Measurements from ENCODE around the gene CASP10. TPM values are rescaled to one million over a fixed set of nuclear protein-coding genes. Genes with fewer than 3 reads are reported as not detected.
A peak's percentile ranks its signal among the peaks of the same experiment; 100 is the strongest.

The CASP10 gene
- total RNA-seq, 1 experiment from 2014 or later: 3.9 TPM

DNA sequence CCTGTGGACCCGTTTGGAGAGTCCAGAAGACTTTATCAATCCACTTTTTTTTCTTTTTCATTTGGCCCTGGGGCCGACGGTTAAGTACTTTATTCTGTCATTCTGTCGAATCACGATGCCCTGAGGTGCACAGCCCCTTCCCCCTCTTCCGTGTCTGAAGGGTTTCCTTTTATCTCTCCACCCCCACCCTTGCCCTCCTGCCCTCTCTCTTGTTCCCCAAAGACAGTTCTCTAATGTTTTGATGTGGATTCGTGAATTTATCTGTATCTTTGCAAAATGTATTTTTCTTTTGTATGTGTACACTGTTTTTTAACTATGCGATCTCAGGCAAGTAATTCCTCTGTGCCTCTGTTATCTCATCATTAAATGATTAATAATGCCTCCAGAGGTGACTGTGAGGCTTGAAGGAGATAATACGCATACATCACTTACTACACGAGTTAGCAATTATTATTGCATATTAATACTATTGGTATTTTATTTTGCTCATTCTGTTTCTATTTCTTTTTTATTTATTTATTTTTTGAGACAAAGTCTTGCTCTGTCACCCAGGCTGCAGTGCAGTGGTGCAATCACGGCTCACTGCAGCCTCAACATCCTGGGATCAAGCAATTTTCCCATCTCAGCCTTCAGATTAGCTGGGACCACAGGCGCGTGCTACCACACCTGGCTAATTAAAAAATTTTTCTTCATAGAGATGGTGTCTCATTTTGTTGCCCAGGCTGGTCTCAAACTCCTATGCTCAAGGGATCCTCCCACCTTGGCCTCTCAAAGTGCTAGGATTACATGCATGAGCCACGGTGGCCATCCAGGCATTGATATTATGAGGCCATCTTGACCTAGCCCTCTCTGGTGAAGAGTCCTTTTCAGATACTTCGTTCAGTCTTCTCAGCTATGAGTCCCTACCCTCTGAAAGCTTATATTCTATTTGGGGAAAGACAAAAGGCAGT is 76.0 kb downstream of the CASP10 start:
- no peak for DNase-seq (ENCODE audit: low spot score)

DNA sequence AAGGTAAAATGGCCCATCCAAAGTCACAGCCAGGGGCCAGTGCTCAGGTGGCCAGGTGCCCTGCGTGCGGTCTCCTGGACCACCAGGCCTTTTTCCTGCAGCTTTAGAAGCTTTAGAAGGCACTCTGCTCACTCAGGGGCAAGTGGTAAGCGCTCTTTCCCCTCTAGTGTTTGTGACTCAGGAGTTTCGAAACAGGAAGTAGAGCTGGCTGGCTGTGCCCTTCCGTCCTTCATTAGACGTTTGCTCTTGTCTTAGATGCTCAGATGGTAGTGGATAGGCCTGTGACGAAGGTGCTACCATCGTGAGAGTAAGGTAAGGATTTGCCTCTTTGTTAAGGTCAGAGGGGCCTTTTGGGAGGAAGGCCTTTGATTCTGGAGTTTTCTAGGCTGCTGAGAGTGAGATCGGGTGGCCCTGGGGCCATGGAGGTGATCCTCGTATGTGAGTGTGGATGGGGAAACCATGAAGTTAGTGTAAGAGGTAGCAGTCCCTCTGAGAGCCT is 77.4 kb downstream of the CASP10 start, which contains the start of gene CASP8:
CASP8 (plus strand) TSS at position 235 of the 499 bp plus-strand sequence. CDS start 5,951 bp downstream, outside the sequence.
- peak; percentile 72 for DNase-seq (ENCODE audit: low spot score)

DNA sequence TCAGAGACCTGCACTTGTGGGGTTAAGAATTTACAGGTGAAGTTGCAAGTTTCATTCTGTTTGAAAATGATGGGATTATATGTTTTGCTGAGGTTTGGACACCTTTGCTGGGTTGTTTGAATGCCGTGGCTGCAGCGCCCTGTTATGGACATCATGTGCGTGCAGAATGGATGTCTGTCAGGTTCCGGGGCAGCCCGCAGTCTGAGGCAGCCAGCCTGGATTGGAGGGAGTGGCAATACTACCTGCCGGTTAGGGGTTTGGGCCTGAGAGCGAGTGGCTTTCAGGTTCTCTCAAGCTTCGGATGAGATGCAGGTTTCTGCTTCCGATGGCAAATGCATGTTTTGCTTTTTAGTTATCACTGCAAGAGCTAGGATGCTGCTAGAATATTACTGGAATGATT is 78.5 kb downstream of the CASP10 start:
- no peak for DNase-seq (ENCODE audit: low spot score)

DNA sequence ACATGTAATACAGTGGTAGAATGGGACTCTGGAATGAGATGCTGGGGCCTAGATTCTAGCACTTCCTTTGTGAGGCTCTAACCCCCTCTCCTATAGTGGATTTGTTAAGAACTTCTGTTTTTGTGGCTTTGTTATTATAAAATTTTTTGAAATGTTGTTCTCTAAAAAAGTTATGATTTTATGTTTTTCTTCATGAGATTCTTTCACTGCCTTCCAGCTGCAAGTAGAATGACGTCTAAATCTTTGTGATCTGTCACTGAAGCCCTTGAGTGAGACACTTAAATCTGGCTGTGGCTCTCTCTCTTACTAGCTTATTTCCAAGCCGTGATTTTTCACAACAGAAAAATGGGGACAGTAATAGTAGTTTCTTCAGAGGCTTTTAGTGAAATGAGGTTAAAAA is 79.0 kb downstream of the CASP10 start:
- DNase-seq (ENCODE audit: low spot score): no peak

DNA sequence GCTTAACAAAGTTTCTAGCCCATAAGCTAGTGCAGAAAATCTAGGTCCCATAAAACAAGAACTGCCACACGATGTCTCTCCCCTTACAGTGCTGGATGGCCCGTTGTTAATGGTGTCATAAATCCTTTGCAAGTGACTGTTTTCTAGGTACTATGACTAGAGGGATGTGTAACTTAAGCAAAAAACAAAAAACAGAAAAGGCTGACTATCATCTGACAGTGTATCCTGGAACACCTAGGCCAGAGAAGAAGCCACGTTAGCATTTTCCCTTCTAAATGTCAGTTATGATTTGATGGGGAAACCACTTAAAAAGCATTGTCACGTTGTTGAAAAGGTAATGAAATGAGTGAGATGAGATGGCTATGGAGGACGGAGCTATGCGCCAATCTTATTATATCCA is 79.8 kb downstream of the CASP10 start:
- no peak for DNase-seq (ENCODE audit: low spot score)

DNA sequence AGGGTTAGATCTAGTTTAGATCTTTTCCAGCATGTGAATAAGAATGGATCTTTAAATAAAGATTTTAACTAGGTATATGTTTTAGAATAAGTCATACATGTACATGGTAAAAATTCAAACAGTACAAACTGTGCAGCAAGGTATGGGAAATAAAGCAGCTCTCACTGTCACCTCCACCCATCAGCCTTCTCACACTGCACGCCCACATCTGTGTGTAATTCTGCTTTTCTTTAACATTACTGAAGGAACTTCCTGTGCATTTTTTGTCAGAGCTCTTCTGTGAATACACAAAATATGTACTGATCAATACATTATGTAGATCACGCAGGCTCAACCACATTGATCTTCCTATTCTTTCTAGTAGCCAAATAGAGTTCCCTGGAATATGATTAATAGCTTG is 80.8 kb downstream of the CASP10 start:
- DNase-seq (ENCODE audit: low spot score): no peak

DNA sequence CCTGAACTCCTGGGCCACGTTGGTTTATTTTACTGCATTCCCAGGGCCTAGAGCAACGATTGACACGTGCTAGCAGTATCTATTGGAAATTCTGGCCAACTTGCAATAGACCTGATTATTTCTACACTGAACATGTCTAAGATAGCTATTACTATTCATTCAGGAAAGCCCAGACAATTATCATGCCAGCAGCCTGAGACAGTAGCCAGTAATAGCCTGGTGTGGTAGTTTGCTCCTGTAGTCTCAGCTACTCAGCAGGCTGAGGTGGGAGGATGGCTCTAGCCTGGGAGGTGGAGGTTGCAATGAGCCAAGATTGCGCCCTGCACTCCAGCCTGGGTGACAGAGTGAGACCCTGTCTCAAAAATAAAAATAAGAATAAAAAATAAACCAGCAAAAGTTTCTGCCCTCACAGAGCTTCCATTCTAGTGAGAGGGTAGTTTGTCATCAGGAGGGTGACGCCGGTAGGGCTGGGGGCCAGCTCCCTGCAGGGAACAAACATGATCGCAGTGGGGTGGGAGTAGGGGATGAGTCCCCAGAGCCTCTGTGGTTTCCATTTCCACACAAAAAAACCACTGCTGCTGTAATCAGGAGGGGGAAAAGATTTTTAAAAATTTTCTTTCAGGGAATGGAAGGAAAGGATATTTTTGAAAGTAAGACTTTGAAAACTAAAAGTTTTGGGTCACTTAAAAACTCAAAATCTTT is 81.7 kb downstream of the CASP10 start:
- DNase-seq (ENCODE audit: low spot score): no peak

DNA sequence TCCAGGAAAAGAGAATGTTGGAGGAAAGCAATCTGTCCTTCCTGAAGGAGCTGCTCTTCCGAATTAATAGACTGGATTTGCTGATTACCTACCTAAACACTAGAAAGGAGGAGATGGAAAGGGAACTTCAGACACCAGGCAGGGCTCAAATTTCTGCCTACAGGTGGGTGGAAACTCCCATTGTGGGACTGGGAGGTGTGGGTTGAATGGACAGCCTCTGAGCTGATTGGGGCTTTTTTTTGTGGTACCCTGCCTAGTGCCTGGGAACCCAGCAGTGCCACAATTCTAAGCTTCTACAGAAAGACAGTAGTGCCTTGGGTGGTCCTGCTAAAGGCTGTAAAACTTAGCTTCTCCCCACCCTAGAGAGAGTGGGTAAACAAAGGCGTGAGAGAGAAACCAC is 83.7 kb downstream of the CASP10 start:
- DNase-seq (ENCODE audit: low spot score): no peak

DNA sequence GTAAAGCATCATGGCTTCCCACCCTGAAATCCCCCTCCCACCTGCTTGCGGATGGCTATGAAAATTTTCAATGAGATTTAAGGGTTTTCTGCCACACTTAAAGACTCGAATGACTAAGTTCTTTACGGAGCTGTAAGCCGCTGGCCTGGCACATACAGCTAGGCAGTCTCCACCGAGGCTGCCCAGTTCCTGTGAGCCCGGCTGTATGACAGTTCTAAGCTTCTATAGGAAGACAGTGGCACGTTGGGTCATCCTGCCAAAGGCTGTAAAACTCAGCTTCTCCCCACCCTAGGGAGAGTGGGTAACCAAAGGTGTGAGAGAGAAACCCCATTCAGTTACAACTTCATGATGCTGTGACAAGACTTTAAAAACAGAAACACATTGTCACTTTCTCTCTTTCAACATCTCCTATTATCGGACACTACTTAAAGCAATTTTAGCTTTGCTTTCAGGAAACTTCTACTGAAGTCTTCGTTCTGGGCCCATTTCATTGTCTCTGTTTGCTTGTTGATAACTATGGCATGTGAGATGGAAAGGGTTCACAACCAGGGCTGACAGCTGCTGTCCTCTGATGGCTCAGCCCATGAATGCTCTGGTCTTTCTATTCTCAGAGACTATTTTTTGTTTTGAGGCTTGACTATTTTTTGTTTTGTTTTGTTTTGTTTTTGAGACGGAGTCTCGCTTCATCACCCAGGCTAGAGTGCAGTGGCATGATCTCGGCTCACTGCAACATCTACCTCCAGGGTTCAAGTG is 84.5 kb downstream of the CASP10 start:
- DNase-seq (ENCODE audit: low spot score): no peak

DNA sequence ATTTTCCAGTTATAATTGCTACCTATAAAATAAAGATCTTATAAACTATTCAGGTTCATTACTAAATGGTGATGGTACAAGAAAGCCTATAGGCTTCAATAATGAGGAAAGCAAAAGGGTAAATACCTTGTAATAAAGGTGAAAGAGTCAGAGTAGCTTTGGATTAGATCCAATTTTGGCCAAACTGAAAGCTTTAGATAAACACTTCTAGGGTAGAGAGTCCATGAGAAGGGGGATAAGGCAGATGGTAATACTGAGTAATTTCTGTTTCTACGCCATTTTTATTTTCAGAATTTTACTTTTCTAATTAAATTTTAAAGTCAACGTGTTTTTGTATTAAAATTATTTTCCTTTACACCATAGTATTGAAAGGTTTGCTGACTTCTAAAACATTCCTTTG is 86.8 kb downstream of the CASP10 start:
- DNase-seq (ENCODE audit: low spot score): no peak

DNA sequence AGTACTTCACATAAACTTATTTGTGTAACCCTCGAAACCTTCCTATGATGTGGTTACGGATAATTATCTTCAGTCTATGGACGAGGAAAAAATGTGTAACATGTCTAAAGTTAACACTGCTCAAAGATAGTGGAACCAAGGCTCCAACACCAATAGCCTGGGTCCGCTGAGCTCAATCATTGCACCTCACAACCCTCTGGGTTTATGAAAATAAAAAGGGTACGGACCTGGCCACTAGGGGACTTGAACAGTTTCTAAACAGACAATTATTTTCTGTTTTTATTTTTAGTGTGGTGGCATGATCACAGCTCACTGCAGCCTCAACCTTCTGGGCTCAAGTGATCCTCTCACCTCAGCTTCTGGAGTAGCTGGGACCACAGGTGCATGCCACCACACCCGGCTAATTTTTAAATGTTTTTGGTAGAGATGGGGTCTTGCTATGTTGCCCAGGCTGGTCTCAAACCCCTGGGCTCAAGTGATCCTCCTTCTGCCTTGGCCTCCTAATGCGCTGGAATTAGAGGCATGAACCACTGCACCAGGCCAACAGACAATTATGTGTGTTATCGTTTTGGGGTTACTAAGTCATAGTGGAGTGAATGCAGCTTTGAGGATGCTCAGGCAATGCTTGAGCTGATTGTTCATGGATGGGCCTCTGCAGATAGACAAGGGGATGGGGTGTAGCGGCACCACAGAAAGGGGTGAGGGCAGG is 87.5 kb downstream of the CASP10 start:
- DNase-seq (ENCODE audit: low spot score): no peak

DNA sequence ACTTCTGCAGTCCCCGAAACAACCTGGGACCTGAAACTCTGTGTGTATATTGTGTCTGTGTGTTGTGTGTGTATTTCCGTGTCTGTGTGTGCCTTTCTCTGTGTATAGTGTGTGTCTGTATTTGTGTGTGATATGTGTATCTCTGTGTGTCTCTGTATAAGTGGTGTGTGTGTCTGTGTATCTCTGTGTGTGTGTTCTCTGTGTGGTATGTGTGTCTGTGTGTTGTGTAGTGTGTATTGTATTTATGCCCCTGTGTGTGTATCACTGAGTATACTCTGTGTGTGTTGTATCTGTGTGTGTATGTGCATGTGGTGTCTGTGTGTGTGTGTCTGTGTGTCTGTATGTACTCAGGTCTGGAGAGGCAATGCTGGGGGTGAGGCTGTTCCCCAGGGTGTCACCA is 89.0 kb downstream of the CASP10 start:
- DNase-seq (ENCODE audit: low spot score): no peak

DNA sequence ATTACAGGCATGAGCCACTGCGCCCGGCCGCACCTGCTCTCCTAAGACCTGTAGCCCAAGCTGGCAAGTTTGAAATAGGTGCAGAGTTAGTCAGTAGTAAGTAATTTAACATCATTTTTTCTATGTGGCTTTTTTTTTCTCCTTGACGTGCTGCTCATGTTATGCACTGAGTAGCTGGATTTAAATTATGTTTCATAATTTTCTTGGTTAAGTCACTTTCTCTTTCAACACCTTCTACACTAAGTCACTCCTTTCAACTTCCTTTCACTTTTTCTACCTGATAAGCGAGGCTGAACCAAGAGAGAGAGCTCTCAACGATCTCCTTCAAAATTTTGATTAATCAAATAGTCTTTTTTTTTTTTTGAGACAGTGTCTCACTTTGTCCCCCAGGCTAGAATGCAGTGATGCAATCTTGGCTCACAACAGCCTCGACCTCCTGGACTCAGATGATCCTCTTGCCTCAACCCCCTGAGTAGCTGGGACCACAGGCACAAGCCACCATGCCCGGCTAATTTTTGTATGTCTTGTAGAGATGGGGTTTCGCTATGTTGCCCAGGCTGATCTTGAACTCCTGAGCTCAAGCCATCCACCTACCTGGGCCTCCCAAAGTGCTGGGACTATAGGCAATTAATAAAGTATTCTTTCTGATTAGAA is 90.5 kb downstream of the CASP10 start:
- DNase-seq (ENCODE audit: low spot score): no peak

DNA sequence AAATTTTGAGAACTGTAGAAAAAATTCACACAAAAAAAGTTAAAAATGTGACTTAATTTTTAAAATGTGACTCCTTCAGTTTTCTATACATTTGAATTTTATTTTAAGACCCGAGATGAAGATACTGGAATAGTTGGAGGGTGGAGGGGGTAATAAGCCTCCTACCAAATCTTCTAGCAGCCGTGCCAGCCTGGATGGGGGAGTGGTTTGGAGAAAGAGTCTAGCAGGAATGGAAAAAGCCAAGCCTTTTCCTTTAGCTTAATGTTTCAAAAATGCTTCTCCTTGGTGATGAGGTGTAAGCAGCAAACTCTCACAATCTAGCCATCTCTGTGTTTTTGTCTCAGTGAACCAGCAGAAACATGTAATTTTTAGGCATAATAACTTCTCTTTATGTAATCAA is 92.1 kb downstream of the CASP10 start:
- no peak for DNase-seq (ENCODE audit: low spot score)

DNA sequence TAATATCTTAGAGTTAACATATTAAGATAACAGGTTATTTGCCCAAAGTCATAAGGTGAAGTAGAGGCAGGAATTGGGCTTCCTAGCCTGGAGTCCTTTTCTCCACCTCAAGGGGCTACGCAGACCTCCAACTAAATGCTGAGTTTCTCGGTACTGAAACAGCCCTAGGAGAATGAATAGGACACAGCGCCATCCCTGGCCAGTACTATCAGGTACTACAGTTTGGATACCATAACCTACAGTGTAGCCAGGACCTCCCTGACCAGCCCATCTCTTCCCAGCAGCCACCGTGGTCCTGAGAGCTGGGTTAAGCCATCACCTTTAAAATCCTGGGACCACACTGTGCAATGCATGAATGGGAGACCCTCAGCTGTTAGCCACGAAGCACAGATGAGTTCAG is 93.0 kb downstream of the CASP10 start:
- DNase-seq (ENCODE audit: low spot score): no peak

DNA sequence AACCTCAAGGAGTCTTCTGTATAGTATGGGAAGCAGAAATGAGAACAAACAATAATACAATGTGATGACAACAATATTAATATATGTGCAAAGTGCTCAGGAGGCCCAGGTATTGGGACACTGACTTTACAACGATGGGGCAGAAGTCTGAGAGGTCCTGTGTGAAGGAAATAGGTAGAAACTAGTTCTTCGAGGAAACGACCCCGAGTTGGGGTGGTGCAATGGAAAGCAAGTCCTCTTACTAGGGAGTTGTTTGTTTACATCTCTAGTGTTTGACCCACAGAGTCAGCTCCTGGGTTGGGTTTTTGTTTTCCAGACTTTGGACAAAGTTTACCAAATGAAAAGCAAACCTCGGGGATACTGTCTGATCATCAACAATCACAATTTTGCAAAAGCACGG is 93.6 kb downstream of the CASP10 start:
- DNase-seq (ENCODE audit: low spot score): no peak

Other genes starting within 250 kb of the CASP10 start
- 28.8 and 40.5 TPM in 2 replicates for gene ORC2, start 219.5 kb upstream of the CASP10 start, total RNA-seq (2014; rRNA removed; shearing (Covaris generic))
- gene HYCC2, start 111.5 kb upstream of the CASP10 start, total RNA-seq (2014; rRNA removed; shearing (Covaris generic)): 8.6 and 22.8 TPM in 2 replicates
- 238 and 435 TPM in 2 replicates for gene NDUFB3, start 111.1 kb upstream of the CASP10 start, total RNA-seq (2014; rRNA removed; shearing (Covaris generic))
- 57.2 and 57.8 TPM in 2 replicates for gene CFLAR, start 67.0 kb upstream of the CASP10 start, total RNA-seq (2014; rRNA removed; shearing (Covaris generic))
- 68.6 and 101 TPM in 2 replicates for gene CASP8, start 77.4 kb downstream of the CASP10 start, total RNA-seq (2014; rRNA removed; shearing (Covaris generic))
- not detected in 2 replicates for gene FLACC1, start 174.2 kb downstream of the CASP10 start, total RNA-seq (2014; rRNA removed; shearing (Covaris generic))